LNCaP clone FGC (cell line): ENCODE data around the gene PTPRQ.
A peak's percentile ranks its signal among the peaks of the same experiment; 100 is the strongest.

Source experiments
- DNase-seq: peaks from one replicate; pipeline ENCODE4 v3.0.0-alpha.2; 2011; ENCODE audit warnings: low read depth
- H3K4me3 ChIP-seq: 2 replicates; pipeline ENCODE4 v1.5.1; 2011; ENCODE audit warnings: mild to moderate bottlenecking, low read depth, low read length, control low read depth
- TF ChIP-seq, protein P1 (sequence below): IDR thresholded peaks from 2 replicates; pipeline ENCODE4 v1.5.1; 2012; ENCODE audit warnings: mild to moderate bottlenecking; ENCODE audit not compliant: control insufficient read depth, insufficient read depth; ENCODE audit errors: extremely low read depth

PTPRQ gene

GRCh38 chr12:80490329-80490728 is 46.3 kb downstream of the PTPRQ start:
- TF ChIP-seq, protein P1, sequence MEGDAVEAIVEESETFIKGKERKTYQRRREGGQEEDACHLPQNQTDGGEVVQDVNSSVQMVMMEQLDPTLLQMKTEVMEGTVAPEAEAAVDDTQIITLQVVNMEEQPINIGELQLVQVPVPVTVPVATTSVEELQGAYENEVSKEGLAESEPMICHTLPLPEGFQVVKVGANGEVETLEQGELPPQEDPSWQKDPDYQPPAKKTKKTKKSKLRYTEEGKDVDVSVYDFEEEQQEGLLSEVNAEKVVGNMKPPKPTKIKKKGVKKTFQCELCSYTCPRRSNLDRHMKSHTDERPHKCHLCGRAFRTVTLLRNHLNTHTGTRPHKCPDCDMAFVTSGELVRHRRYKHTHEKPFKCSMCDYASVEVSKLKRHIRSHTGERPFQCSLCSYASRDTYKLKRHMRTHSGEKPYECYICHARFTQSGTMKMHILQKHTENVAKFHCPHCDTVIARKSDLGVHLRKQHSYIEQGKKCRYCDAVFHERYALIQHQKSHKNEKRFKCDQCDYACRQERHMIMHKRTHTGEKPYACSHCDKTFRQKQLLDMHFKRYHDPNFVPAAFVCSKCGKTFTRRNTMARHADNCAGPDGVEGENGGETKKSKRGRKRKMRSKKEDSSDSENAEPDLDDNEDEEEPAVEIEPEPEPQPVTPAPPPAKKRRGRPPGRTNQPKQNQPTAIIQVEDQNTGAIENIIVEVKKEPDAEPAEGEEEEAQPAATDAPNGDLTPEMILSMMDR = no peak
- no peak overlapping the region for H3K4me3 ChIP-seq
- no peak for DNase-seq

- TF ChIP-seq, protein P1 = no peak
- H3K4me3 ChIP-seq = no peak overlapping the region
Measured at GRCh38 chr12:80491166-80491565, 47.1 kb downstream of the PTPRQ start.

DNA sequence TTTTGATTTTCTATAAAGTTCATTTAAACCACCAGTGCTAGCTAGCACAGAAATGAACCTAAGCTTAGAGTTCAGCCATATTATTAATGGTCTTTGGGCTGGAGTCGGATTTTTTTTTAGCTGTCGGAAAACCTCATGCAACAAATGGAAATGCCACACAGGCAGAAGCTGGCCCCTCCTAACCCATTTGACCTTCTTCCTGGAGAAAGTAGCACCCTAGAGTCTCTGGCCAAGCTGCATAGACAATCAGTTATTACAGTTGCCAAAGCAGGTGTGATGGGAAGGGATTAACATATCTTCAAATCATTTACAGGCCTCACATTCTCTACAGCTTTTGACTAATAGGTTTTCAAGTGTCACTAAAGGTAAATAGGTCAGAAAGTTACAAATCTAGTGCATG is 49.4 kb downstream of the PTPRQ start:
- TF ChIP-seq, protein P1 = no peak
- H3K4me3 ChIP-seq = no peak overlapping the region
- no peak for DNase-seq

More at GRCh38 chr12:80491166-80491565, 47.1 kb downstream of the PTPRQ start:
- DNase-seq = no peak

GRCh38 chr12:80494836-80495235 is 50.8 kb downstream of the PTPRQ start:
- TF ChIP-seq, protein P1 = no peak
- H3K4me3 ChIP-seq = no peak overlapping the region
- DNase-seq = no peak

DNA sequence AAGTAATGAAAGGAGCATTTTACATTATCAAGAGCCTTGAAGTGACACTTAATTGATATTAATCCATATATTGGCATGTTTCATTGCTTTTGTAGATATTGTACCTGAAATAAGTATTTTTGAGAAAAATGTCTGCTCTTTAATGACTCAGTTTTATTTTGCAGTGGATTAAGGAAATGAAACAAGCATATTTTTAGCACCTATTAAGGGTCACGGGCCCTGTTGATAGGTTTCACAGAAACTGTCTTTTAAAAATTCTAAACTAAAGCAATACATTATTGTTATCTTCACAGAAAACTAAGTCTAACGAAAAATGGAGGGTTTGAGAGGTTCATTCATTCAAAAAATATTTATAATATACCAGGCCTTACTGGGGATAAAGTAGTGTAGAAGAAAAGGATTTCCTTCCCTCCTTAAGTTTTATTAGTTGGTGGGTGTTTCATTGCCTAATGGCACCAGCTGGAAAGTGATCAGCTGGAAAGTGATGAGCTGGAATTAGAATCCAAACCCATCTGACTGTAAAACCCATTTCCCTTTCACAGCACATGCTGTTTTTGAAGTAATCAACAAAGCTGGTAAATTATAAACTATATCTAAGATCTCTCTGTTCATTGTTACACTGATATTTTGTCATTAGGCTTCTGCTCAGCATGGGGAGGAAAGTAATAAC is 54.2 kb downstream of the PTPRQ start:
- no peak for DNase-seq
- no peak overlapping the region for H3K4me3 ChIP-seq
- TF ChIP-seq, protein P1 = no peak

DNA sequence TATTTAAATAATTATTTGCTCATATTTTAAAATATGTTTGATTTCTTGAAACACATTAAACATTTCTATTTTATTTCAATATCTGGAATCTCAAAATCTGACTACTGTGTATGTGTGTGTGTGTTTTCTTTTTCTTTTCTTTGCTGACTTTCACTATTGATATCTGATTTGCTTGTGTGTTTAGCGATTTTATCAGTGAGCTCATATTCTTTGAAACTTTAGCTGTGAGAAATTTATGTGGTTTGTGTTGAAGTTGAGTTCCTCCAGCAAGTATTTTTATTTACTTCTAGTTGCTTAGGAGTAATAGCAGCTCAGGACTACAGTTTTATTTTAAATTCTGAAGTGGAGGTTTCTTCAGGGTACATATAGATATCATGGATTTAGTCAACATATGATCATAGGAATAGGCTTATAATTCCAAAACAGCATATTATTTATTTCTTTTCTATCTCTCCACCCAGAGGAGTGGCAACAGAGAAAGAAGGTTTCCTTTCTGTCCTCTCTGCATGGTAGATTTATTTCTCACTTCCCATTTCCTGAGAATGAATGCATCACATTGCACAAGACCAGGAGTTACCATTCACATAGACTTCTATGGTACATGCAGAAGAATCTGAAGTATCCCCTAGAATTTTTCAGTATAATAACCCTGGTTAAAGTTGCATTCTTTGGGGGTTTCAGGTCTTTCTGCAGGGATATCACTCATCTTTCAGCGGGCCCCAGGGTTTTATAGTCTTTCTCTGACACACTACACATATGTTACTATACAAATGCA is 60.5 kb downstream of the PTPRQ start:
- peak; percentile 22 for DNase-seq
- TF ChIP-seq, protein P1 = no peak
- no peak overlapping the region for H3K4me3 ChIP-seq
